HG02852 (cell line): Measurements from ENCODE around the gene MAGI2.
"Not testable (repeated sequence)": the region's sequence is repeated elsewhere in the genome, so short reads cannot be mapped to it uniquely, and the experiment has no call there.

ENCODE experiments used
- ATAC-seq: cut with Tn5 transposase; IDR thresholded peaks from one replicate; pipeline ENCODE4 v1.9.1; 2021; ENCODE audit warnings: mild to moderate bottlenecking, moderate library complexity; ENCODE audit not compliant: unreplicated experiment

MAGI2 gene

GRCh38 chr7:78967561-78967960 is 485.9 kb downstream of the MAGI2 start:
- ATAC-seq, result not testable (repeated sequence)

- no peak for ATAC-seq
Measured at GRCh38 chr7:78967046-78967445, 486.4 kb downstream of the MAGI2 start.

GRCh38 chr7:78959477-78959876 is 494.0 kb downstream of the MAGI2 start:
- no peak for ATAC-seq

- no peak for ATAC-seq
Measured at GRCh38 chr7:78955329-78955728, 498.1 kb downstream of the MAGI2 start.

- ATAC-seq, result no peak
Measured at GRCh38 chr7:78953726-78954363, 499.6 kb downstream of the MAGI2 start.

GRCh38 chr7:78953090-78953489 is 500.4 kb downstream of the MAGI2 start:
- ATAC-seq, result no peak

GRCh38 chr7:78939669-78940068 is 513.8 kb downstream of the MAGI2 start:
- ATAC-seq, result no peak

GRCh38 chr7:78924581-78924980 is 528.9 kb downstream of the MAGI2 start:
- ATAC-seq, result no peak

GRCh38 chr7:78912781-78913180 is 540.7 kb downstream of the MAGI2 start:
- no peak for ATAC-seq

GRCh38 chr7:78906735-78907134 is 546.7 kb downstream of the MAGI2 start:
- ATAC-seq, result no peak

GRCh38 chr7:78905436-78905835 is 548.0 kb downstream of the MAGI2 start:
- no peak for ATAC-seq

GRCh38 chr7:78904983-78905382 is 548.5 kb downstream of the MAGI2 start:
- ATAC-seq, result no peak

- no peak for ATAC-seq
Measured at GRCh38 chr7:78901566-78901965, 551.9 kb downstream of the MAGI2 start.

- no peak for ATAC-seq
Measured at GRCh38 chr7:78900806-78901205, 552.7 kb downstream of the MAGI2 start.

- ATAC-seq, result no peak
Measured at GRCh38 chr7:78895393-78895792, 558.1 kb downstream of the MAGI2 start.

- no peak for ATAC-seq
Measured at GRCh38 chr7:78879206-78879605, 574.3 kb downstream of the MAGI2 start.

- no peak for ATAC-seq
Measured at GRCh38 chr7:78873117-78873516, 580.4 kb downstream of the MAGI2 start.

- ATAC-seq, result no peak
Measured at GRCh38 chr7:78864339-78864738, 589.1 kb downstream of the MAGI2 start.

GRCh38 chr7:78863281-78863680 is 590.2 kb downstream of the MAGI2 start:
- ATAC-seq, result no peak

- no peak for ATAC-seq
Measured at GRCh38 chr7:78862411-78862900, 591.0 kb downstream of the MAGI2 start.

- no peak for ATAC-seq
Measured at GRCh38 chr7:78852951-78853350, 600.5 kb downstream of the MAGI2 start.

GRCh38 chr7:78850093-78850740 is 603.2 kb downstream of the MAGI2 start:
- no peak for ATAC-seq

GRCh38 chr7:78845155-78845554 is 608.3 kb downstream of the MAGI2 start:
- no peak for ATAC-seq
